Cardiac atrium fibroblast (primary cell): ENCODE data around the gene PNMA6E. TPM values are rescaled to one million over a fixed set of nuclear protein-coding genes. Genes with fewer than 3 reads are reported as not detected.

Experiments
- total RNA-seq: library from RNA; depleted of rRNA; stranded (reverse); fragments of >200 nt; gene quantifications from 2 replicates; pipeline ENCODE4 v1.2.3, GENCODE V29; 2015

PNMA6E gene
- not detected in 2 replicates for total RNA-seq

GRCh38 chrX:153401133-153401764 lies at the start of gene PNMA6E:
Gene PNMA6E (minus strand): TSS chrX:153401350. CDS start chrX:153398849, 2,501 bp downstream.

GRCh38 chrX:153445856-153446635 lies 44.9 kb upstream of the PNMA6E start, which contains the start of gene TREX2:
Gene TREX2 (minus strand): TSS chrX:153446056. CDS start chrX:153445430, 626 bp downstream.

DNA sequence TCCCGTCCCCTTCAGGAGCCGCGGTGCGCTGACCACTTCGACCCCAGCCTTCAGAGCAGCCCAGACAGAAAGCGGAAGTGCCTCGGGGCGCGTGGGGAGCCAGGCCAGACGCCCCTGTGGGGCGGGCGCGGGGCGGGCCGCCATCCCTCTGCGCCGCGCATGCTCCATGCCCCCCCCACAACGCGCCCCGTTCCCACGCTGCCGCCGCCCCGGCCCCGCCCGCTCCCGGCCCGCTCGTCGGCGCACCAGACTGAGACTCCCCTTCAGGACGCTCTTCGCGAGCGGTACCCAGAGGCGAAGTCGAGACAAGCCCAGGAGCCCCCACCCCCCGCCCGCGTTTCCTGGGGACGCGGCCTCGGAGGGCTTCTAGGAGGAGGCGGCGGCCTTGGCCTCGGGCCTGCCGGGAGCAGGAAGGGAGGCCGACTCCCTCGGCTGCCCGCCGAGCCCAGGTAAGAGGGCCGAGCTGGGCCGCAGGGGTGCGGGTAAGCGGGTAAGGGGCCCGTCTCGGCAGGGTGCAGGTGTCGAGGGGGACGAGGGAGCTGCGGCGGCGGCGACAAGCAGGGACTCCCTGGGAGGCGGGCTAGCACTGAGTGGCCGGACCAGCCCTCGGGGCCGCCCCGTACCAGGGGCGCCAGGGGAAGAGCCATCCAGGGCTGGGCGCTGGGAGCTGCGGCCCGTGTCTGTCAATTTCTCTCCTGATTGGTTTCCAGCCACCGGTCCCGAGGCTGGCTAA lies 10.3 kb upstream of the PNMA6E start, which contains the start of gene ZFP92:
Gene ZFP92 (plus strand): TSS at position 218 of the 733 bp plus-strand sequence. CDS start 6,851 bp downstream, outside the sequence.

Other genes starting within 250 kb of the PNMA6E start
- not detected in 2 replicates for gene MAGEA1, start 222.1 kb downstream of the PNMA6E start, total RNA-seq
- not detected in 2 replicates for gene PNMA6F, start 79.6 kb downstream of the PNMA6E start, total RNA-seq
- gene ZNF275, start 67.2 kb downstream of the PNMA6E start, total RNA-seq, result 10.5 and 12.5 TPM in 2 replicates
- 0.81 and 1.4 TPM in 2 replicates for gene ZFP92, start 10.1 kb upstream of the PNMA6E start, total RNA-seq
- 0.90 TPM in 1 of 2 replicates, not detected in the other for gene TREX2, start 44.7 kb upstream of the PNMA6E start, total RNA-seq
- gene HAUS7, start 69.2 kb upstream of the PNMA6E start, total RNA-seq, result 26.2 and 27.1 TPM in 2 replicates
- gene BGN, start 93.6 kb upstream of the PNMA6E start, total RNA-seq, result 186 and 203 TPM in 2 replicates
- not detected in 2 replicates for gene ATP2B3, start 116.3 kb upstream of the PNMA6E start, total RNA-seq
- gene CCNQ, start 197.8 kb upstream of the PNMA6E start, total RNA-seq, result 33.8 and 36.5 TPM in 2 replicates
- 0.90 TPM in 1 of 2 replicates, not detected in the other for gene DUSP9, start 245.9 kb upstream of the PNMA6E start, total RNA-seq